GM13977 (cell line): ENCODE results near the gene CARD16.

Source experiments
- DNase-seq: peaks from one replicate; pipeline ENCODE4 v3.0.0; 2012; ENCODE audit warnings: low spot score
- in situ Hi-C: fragments of 300-500 bp; cut with MboI; formaldehyde crosslinking; loops from one replicate; pipeline ENCODE4 v1.12.0; 2022; ENCODE audit warnings: low sequenced_read_pairs, low pct_unique_long_range_greater_than_20kb, mixed read lengths, inconsistent platforms; ENCODE audit not compliant: unreplicated experiment
- TF ChIP-seq, protein P1 (sequence below): IDR thresholded peaks from 2 replicates; pipeline ENCODE4 v1.5.1; 2012; ENCODE audit warnings: mild to moderate bottlenecking, control low read depth; ENCODE audit not compliant: insufficient read depth; ENCODE audit errors: extremely low read depth, missing control alignments

The CARD16 gene

DNA sequence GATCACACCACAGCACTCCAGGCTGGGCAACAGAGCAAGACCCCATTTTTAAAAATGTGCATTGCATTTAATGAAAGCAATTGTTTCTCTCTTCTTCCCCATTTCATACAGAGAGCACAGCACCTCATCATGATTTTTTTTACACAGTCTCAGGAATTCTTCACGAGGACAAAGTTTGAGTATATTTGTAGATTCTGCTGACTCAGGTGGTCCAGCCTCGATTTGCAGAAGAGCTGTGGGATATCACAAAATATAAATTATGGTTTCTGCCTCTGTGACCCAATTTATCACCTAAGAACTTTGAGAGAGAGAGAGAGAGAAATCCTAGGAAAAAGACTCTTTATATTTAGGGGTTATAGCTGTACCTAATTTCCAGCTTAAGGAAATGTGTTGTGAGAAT is 42.0 kb downstream of the CARD16 start:
- TF ChIP-seq, protein P1, sequence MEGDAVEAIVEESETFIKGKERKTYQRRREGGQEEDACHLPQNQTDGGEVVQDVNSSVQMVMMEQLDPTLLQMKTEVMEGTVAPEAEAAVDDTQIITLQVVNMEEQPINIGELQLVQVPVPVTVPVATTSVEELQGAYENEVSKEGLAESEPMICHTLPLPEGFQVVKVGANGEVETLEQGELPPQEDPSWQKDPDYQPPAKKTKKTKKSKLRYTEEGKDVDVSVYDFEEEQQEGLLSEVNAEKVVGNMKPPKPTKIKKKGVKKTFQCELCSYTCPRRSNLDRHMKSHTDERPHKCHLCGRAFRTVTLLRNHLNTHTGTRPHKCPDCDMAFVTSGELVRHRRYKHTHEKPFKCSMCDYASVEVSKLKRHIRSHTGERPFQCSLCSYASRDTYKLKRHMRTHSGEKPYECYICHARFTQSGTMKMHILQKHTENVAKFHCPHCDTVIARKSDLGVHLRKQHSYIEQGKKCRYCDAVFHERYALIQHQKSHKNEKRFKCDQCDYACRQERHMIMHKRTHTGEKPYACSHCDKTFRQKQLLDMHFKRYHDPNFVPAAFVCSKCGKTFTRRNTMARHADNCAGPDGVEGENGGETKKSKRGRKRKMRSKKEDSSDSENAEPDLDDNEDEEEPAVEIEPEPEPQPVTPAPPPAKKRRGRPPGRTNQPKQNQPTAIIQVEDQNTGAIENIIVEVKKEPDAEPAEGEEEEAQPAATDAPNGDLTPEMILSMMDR = no peak
- in situ Hi-C loops = no loop called here
- no peak for DNase-seq

DNA sequence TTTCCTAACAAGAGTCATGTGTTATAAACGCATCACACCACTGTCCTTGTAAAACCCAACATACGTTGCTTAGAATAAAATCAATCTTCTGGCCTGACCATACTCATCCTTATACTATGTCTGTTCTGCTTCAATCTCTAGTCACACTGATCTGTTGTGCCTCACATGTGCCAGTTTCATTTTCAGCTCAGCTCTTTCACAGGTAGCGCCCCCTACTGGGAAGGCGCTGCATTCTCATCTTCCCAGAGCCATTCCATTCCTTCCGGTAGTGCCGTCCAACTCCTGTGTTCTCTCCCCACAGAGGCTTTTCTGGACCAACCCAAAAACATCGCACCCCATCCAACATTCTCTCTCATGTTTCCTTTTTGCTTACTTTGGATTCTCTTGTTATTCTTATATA is 44.3 kb downstream of the CARD16 start:
- TF ChIP-seq, protein P1 = peak; percentile 90
- in situ Hi-C loops = no loop called here

DNA sequence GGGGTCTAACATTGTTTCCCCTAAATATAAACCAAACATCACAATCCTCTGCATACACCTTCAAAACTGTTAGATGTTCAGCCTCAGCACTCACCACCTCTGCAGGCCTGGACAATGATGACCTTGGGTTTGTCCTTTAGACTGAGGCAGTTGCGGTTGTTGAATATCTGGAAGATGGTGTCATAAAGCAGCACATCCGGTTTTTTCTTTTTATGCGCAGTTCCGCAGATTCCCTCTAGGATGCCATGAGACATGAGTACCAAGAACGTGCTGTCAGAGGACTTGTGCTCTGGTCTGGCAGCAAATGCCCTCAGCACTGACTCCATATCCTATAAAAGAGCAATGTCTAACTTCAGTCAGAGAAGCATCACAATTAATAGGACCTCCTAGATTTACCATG is 45.0 kb downstream of the CARD16 start:
- no peak for DNase-seq
- in situ Hi-C loops = no loop called here
- TF ChIP-seq, protein P1 = no peak

More for the DNA sequence above, 44.3 kb downstream of the CARD16 start:
- DNase-seq = peak; percentile 8

DNA sequence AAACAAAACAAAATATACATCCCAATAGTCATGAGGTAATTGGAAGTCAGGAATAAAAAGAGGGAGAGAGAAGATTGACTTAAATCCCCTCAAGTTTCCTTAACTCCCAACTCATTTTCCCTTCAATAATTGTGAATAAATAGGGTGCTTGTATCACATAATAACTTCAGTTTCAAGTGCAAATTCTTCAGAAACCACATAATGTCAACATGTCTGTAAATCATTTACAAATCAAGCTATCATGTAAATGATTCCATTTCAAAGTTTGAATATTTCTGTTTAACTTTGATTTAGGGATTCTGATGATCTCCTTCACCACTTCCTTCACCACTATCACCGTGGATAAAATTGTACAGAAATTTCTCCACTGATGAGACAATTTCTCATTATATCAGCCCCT is 45.4 kb downstream of the CARD16 start:
- in situ Hi-C loops = no loop called here
- TF ChIP-seq, protein P1 = no peak
- no peak for DNase-seq

DNA sequence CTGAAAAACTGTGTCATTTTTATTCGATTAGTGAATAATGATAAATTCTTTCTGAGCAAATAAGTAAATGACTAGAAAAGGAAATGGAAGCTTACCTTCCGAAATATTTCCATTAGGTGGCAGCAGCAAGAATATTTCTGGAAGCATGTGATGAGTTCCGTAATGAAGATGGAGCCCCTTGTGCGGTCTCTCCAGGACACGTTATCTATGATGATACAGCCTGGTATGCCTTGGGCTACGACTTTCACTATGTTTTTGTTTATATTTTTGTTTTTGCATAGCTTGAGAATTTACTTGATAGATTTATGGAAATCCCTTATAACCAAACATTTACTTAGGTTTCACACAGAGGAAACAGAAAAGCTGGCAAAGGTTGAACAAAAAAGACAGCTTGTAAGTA is 47.8 kb downstream of the CARD16 start:
- no peak for DNase-seq
- in situ Hi-C loops = no loop called here
- TF ChIP-seq, protein P1 = no peak

DNA sequence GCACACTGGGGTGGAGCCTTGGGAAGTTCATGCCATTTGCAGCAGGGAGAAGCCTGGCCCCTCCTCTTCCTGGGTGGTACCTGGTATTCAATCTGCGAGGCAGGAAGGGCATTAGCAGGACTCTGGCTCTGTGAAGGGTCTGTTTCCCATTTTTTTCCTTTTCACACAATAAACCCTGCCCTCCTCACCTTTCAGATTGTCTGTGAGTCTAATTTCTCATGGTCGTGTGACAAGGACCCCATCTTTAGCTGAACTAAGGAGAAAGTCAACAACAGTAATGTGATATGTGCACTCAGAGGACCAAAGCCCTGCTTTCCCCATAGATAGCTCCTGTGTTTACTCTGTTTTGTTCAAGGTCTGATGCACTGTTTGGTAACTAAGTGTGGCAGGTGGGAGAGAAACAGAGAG is 50.1 kb downstream of the CARD16 start:
- TF ChIP-seq, protein P1 = no peak
- in situ Hi-C loops = no loop called here
- no peak for DNase-seq

DNA sequence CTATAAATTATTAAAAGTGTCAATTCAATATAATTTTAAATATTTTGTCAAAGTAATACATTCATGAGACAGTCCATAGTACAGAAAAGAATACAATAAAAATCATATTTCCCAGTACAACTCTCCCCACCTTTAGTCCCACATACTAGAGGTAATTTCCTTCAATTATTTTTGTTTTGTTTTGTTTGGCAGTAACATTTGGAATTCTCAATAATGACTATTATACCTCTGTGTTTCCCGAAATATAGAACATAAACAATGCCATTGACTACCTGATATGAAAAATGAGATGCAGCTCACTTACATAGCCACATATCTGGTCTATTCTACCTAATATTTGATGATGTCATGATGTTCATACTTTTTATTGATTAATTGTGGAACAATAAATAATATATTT is 52.4 kb downstream of the CARD16 start:
- in situ Hi-C loops = no loop called here
- DNase-seq = no peak
- TF ChIP-seq, protein P1 = no peak
